Neuronal stem cell (in vitro differentiated cells): ENCODE results near the gene SORCS3.
A peak's percentile ranks its signal among the peaks of the same experiment; 100 is the strongest.

Source experiments
- DNase-seq: peaks from one replicate; pipeline ENCODE4 v3.0.0-alpha.2; 2013; ENCODE audit warnings: low spot score
- H2AFZ ChIP-seq: one replicate; pipeline ENCODE4 v1.6.1; 2013; ENCODE audit warnings: mild to moderate bottlenecking, low read length, inconsistent platforms
- H2AK5ac ChIP-seq: 2 replicates; pipeline ENCODE4 v1.6.1; 2013; ENCODE audit warnings: low read depth, mild to moderate bottlenecking, inconsistent platforms, low read length, moderate library complexity, mixed read lengths
- H2BK120ac ChIP-seq: 2 replicates; pipeline ENCODE4 v1.6.1; 2013; ENCODE audit warnings: low read depth, mild to moderate bottlenecking, inconsistent platforms, low read length, moderate library complexity, mixed read lengths
- H2BK12ac ChIP-seq: one replicate; pipeline ENCODE4 v1.6.1; 2013; ENCODE audit warnings: low read length, inconsistent platforms
- H2BK15ac ChIP-seq: 2 replicates; pipeline ENCODE4 v1.6.1; 2013; ENCODE audit warnings: mild to moderate bottlenecking, low read length, inconsistent platforms, mixed read lengths
- H2BK5ac ChIP-seq: one replicate; pipeline ENCODE4 v1.6.1; 2013; ENCODE audit warnings: inconsistent platforms, mild to moderate bottlenecking, low read length, moderate library complexity
- H3K14ac ChIP-seq: one replicate; pipeline ENCODE4 v1.6.1; 2013; ENCODE audit warnings: low read length, inconsistent platforms
- H3K18ac ChIP-seq: 2 replicates; pipeline ENCODE4 v1.6.1; 2013; ENCODE audit warnings: low read length, inconsistent platforms
- H3K23ac ChIP-seq: 2 replicates; pipeline ENCODE4 v1.6.1; 2013; ENCODE audit warnings: low read depth, mild to moderate bottlenecking, mixed read lengths, low read length, inconsistent platforms; ENCODE audit not compliant: poor library complexity
- H3K27ac ChIP-seq: replicated peaks from 3 replicates; pipeline ENCODE4 v1.5.1; 2013; ENCODE audit warnings: low read length, inconsistent platforms
- H3K27me3 ChIP-seq, 3 experiments: 2 replicates each; pipeline ENCODE4 v1.6.1; 2013; ENCODE audit warnings: low read length in 3 of 3, mild to moderate bottlenecking in 2 of 3, inconsistent platforms in 1 of 3, low read depth in 1 of 3, mixed read lengths in 1 of 3, moderate library complexity in 1 of 3; ENCODE audit not compliant: control insufficient read depth in 3 of 3, insufficient read depth in 3 of 3
- H3K36me3 ChIP-seq, 2 donors: replicated peaks in 1 of 2; 2 replicates each; pipeline ENCODE4 v1.6.1; 2013; ENCODE audit warnings: low read length in 2 of 2; ENCODE audit not compliant: control insufficient read depth in 2 of 2, insufficient read depth in 2 of 2
- H3K4ac ChIP-seq: 2 replicates; pipeline ENCODE4 v1.6.1; 2013; ENCODE audit warnings: inconsistent platforms, mild to moderate bottlenecking, low read length, moderate library complexity
- H3K4me1 ChIP-seq, 2 donors: 1 replicate in 1 of 2; 2 replicates in 1 of 2; pipeline ENCODE4 v1.6.1; 2013; ENCODE audit warnings: low read length in 2 of 2, low read depth in 1 of 2; ENCODE audit not compliant: control insufficient read depth in 2 of 2, insufficient read depth in 1 of 2
- H3K4me2 ChIP-seq: one replicate; pipeline ENCODE4 v1.6.1; 2013; ENCODE audit warnings: mild to moderate bottlenecking, low read length, inconsistent platforms; ENCODE audit not compliant: insufficient read depth, poor library complexity, severe bottlenecking
- H3K4me3 ChIP-seq, 2 donors: 2 replicates each; pipeline ENCODE4 v1.5.1; 2013; ENCODE audit warnings: low read length in 2 of 2, mild to moderate bottlenecking in 2 of 2, inconsistent platforms in 1 of 2, moderate library complexity in 1 of 2
- H3K79me1 ChIP-seq: one replicate; pipeline ENCODE4 v1.6.1; 2013; ENCODE audit warnings: low read depth, mild to moderate bottlenecking, inconsistent platforms, low read length, moderate library complexity
- H3K9ac ChIP-seq: one replicate; pipeline ENCODE4 v1.6.1; 2013; ENCODE audit warnings: mild to moderate bottlenecking, low read depth, low read length, inconsistent platforms; ENCODE audit not compliant: poor library complexity
- H3K9me3 ChIP-seq, 2 donors: replicated peaks in 1 of 2; 2 replicates each; pipeline versions ENCODE3 to v1.6.1; 2013; ENCODE audit warnings: low read length in 2 of 2, mild to moderate bottlenecking in 2 of 2, inconsistent platforms in 1 of 2, low read depth in 1 of 2, mixed read lengths in 1 of 2, moderate library complexity in 1 of 2; ENCODE audit not compliant: control insufficient read depth in 2 of 2, insufficient read depth in 1 of 2
- H4K8ac ChIP-seq: one replicate; pipeline ENCODE4 v1.6.1; 2013; ENCODE audit warnings: low read depth, mild to moderate bottlenecking, inconsistent platforms, low read length, moderate library complexity
- H4K91ac ChIP-seq: one replicate; pipeline ENCODE4 v1.6.1; 2013; ENCODE audit warnings: low read length, low read depth, mild to moderate bottlenecking, inconsistent platforms; ENCODE audit not compliant: poor library complexity
- WGBS, 2 donors: extraction: QIAGEN DNeasy Blood & Tissue Kit; methylation state at CpG; one replicate each; pipeline ENCODE4 v1.1.7; 2013; ENCODE audit warnings: missing lambda C conversion rate in 2 of 2, mixed read lengths in 1 of 2; ENCODE audit not compliant: insufficient read length in 2 of 2, insufficient replicate concordance in 1 of 2; ENCODE audit errors: extremely low coverage in 2 of 2; 5-methylcytosine and 5-hydroxymethylcytosine counted together

SORCS3 gene

DNA sequence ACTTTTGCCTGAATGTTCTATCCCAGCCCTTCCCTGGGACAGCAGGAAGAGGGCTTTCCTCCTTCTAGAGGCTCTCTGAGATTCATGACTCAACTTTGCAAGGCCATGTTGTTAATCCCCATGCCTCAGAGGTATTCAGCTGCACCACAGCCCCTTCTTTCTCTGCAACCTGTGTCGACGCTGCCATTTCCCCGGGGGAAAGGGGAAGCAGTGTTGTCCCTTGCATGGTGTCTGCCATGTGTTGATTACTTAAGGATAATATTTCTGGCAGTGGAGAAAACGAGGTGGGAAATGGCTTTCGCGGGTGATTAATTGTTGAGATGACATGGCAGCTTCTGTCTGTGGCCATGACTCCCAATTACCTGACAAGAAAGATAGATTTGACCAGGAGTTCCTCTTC lies 133.1 kb downstream of the SORCS3 start:
- H4K91ac ChIP-seq, result no peak overlapping the region
- no CpG with 5 or more reads among the region's 6 CpGs for WGBS, 2 donors
- no peak for DNase-seq
- H3K23ac ChIP-seq, result no peak overlapping the region
- no peak overlapping the region for H2BK5ac ChIP-seq
- H3K27ac ChIP-seq, result no peak overlapping the region
- no peak overlapping the region for H2BK15ac ChIP-seq
- H3K14ac ChIP-seq, result no peak overlapping the region
- H3K27me3 ChIP-seq, result no peaks in the 10 kb centered on the region
- no peaks in the 10 kb centered on the region for H3K36me3 ChIP-seq
- H2BK120ac ChIP-seq, result no peak overlapping the region
- no peak overlapping the region for H3K4me2 ChIP-seq
- no peak overlapping the region for H2BK12ac ChIP-seq
- no peak overlapping the region for H2AK5ac ChIP-seq
- H3K79me1 ChIP-seq, result no peaks in the 10 kb centered on the region
- no peaks in the 10 kb centered on the region for H3K9me3 ChIP-seq
- H3K18ac ChIP-seq, result no peak overlapping the region
- H2AFZ ChIP-seq, result no peak overlapping the region
- no peak overlapping the region for H4K8ac ChIP-seq
- no peak overlapping the region for H3K4me3 ChIP-seq
- no peak overlapping the region for H3K9ac ChIP-seq
- no peak overlapping the region for H3K4ac ChIP-seq
- peaks cover 0 to 1% of the 10 kb centered on the region in 2 donors for H3K4me1 ChIP-seq

DNA sequence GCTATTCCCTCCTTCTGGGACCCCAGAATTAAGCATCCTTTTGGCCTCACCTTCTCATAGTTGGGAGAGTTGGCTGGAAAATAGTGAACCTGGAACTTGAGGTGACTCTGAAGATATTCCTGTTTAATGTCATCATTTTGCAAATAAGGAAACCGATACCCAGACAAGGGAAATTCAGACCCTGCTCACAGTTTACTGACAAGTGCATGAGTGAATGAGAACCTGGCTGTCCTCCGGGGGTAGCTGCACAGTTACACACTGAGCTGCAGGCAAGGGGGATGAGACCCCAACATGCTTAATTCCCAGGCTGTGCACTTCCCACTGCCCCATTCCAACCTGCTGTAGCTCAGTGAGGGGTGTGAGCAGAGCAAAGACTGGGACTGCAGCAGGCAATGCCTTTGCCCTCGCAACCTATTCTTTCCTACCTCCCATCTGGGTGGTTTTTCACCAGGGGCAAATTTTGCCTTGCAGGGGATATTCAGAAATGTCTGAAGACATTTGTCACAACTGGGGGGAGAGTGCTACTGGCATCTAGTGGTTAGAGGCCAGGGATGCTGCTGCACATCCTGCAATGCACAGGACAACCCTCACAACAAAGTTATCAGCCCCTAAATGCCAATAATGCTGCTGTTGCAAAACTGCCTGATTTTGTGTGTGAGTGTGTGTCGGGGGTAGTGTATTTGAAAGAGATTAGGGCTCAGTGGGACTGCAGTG lies 136.2 kb downstream of the SORCS3 start:
- Histone ChIP-seq H4K91ac (no peak overlapping the region), H2AFZ (no peak overlapping the region), H3K79me1 (no peaks in the 10 kb centered on the region), H2BK5ac (no peak overlapping the region), H3K36me3 (no peaks in the 10 kb centered on the region), H3K4ac (no peak overlapping the region), H2BK12ac (no peak overlapping the region), H2AK5ac (no peak overlapping the region), H3K23ac (no peak overlapping the region), H3K27ac (no peak overlapping the region), H2BK15ac (no peak overlapping the region), H3K9me3 (no peaks in the 10 kb centered on the region), H3K18ac (no peak overlapping the region), H3K9ac (no peak overlapping the region), H3K27me3 (no peaks in the 10 kb centered on the region), H3K4me3 (no peak overlapping the region), H2BK120ac (no peak overlapping the region), H3K4me1 (peaks cover 0 to 1% of the 10 kb centered on the region in 2 donors), H3K14ac (no peak overlapping the region), H3K4me2 (no peak overlapping the region), H4K8ac (no peak overlapping the region)
- DNase-seq, result no peak
- no CpG with 5 or more reads among the region's 4 CpGs for WGBS, 2 donors

DNA sequence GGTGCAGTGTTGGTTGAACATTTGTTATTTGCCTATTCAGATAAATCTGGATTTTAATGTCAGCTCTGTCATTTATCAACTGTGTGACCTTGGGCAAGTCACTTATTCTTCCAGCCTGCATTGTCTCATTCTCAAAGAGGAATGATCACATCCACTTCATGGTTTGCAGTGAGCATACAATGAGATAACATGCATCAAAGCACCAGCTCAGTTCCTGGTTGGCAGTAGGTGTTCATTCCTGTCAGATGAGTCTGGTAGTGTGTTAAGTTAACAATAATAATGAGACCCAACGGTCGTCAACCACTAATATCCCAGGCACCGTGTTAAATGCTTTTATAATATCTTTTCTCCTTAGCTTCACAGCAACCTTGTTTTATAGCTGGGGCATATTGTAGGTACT lies 137.3 kb downstream of the SORCS3 start:
- no peaks in the 10 kb centered on the region for H3K9me3 ChIP-seq
- H4K8ac ChIP-seq, result no peak overlapping the region
- no peak overlapping the region for H3K4me2 ChIP-seq
- no peaks in the 10 kb centered on the region for H3K79me1 ChIP-seq
- DNase-seq, result no peak
- no peak overlapping the region for H2BK120ac ChIP-seq
- no peak overlapping the region for H3K9ac ChIP-seq
- no peaks in the 10 kb centered on the region for H3K27me3 ChIP-seq
- no peak overlapping the region for H2AK5ac ChIP-seq
- H3K18ac ChIP-seq, result no peak overlapping the region
- H4K91ac ChIP-seq, result no peak overlapping the region
- no peak overlapping the region for H2BK15ac ChIP-seq
- no peak overlapping the region for H2BK12ac ChIP-seq
- no peak overlapping the region for H3K14ac ChIP-seq
- no peak overlapping the region for H3K23ac ChIP-seq
- no peak overlapping the region for H3K27ac ChIP-seq
- H2AFZ ChIP-seq, result no peak overlapping the region
- no peak overlapping the region for H2BK5ac ChIP-seq
- H3K4me1 ChIP-seq, result peaks cover 0 to 1% of the 10 kb centered on the region in 2 donors
- no peak overlapping the region for H3K4ac ChIP-seq
- H3K4me3 ChIP-seq, result no peak overlapping the region
- no CpG with 5 or more reads among the region's 3 CpGs for WGBS, 2 donors
- H3K36me3 ChIP-seq, result no peaks in the 10 kb centered on the region

DNA sequence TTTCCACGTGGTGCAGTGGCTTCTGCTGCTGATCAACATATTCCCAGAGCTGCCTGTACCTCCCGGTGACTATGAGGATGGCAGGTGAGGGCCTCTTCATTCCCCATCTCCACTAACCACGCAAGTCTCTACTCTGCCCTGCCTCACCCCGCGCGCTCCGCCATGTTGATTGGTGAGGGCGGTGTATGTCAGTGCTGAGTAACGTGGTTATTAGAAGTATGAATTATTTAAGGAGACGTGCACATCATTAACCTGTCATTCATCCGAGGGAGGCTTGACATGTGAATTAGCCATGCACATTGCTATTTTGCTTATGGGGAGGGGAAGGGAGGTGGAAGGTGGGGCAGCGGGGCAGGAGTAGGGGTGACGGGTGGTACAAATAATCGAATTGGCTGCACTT lies 138.6 kb downstream of the SORCS3 start:
- Histone ChIP-seq H2BK120ac (no peak overlapping the region), H3K18ac (peak overlapping the region; percentile 5), H2BK15ac (no peak overlapping the region), H3K4ac (no peak overlapping the region), H2BK5ac (no peak overlapping the region), H3K36me3 (no peaks in the 10 kb centered on the region), H3K9me3 (no peaks in the 10 kb centered on the region), H3K14ac (no peak overlapping the region), H2AK5ac (no peak overlapping the region), H3K9ac (no peak overlapping the region), H3K23ac (no peak overlapping the region), H3K27me3 (no peaks in the 10 kb centered on the region), H2BK12ac (no peak overlapping the region), H3K4me1 (peaks cover 0 to 6% of the 10 kb centered on the region in 2 donors), H4K8ac (no peak overlapping the region), H3K4me3 (peak overlapping the region in 1 of 2 donors; percentile 44), H4K91ac (no peak overlapping the region), H3K27ac (no peak overlapping the region), H2AFZ (no peak overlapping the region), H3K79me1 (no peaks in the 10 kb centered on the region), H3K4me2 (no peak overlapping the region)
- DNase-seq, result no peak
- no CpG with 5 or more reads among the region's 14 CpGs for WGBS, 2 donors
